Activated T-helper 1 cell treated with anti-CD3 and anti-CD28 coated beads, Interleukin-2, amount 50 U/mL, for 16 hours (primary cell): ENCODE data around the gene BAIAP2.

ENCODE experiments used
- DNase-seq, 2 donors: peaks; one replicate each; pipeline ENCODE4 v3.0.0-alpha.2; 2020; ENCODE audit warnings: low read depth in 1 of 2, low spot score in 1 of 2

The BAIAP2 gene

GRCh38 chr17:81036197-81036941 lies 1.4 kb downstream of the BAIAP2 start:
- no peak for DNase-seq

- no peak for DNase-seq
Observed at GRCh38 chr17:81037026-81037797, 2.3 kb downstream of the BAIAP2 start.

GRCh38 chr17:81037798-81038733 lies 3.1 kb downstream of the BAIAP2 start:
- no peak for DNase-seq

- DNase-seq, result no peak
Observed at GRCh38 chr17:81039096-81039495, 4.1 kb downstream of the BAIAP2 start.

- DNase-seq, result no peak
Observed at GRCh38 chr17:81039854-81040758, 5.2 kb downstream of the BAIAP2 start.

- DNase-seq, result no peak
Observed at GRCh38 chr17:81040791-81041337, 5.9 kb downstream of the BAIAP2 start.

GRCh38 chr17:81042606-81043005 lies 7.7 kb downstream of the BAIAP2 start:
- DNase-seq, result no peak

GRCh38 chr17:81043319-81043724 lies 8.4 kb downstream of the BAIAP2 start:
- DNase-seq, result no peak

GRCh38 chr17:81043725-81044427 lies 8.9 kb downstream of the BAIAP2 start:
- DNase-seq, result no peak

GRCh38 chr17:81044428-81044763 lies 9.4 kb downstream of the BAIAP2 start:
- no peak for DNase-seq

- no peak for DNase-seq
Observed at GRCh38 chr17:81044764-81045589, 10.0 kb downstream of the BAIAP2 start.

GRCh38 chr17:81045590-81046095 lies 10.7 kb downstream of the BAIAP2 start:
- no peak for DNase-seq

- DNase-seq, result no peak
Observed at GRCh38 chr17:81046132-81046769, 11.3 kb downstream of the BAIAP2 start.

GRCh38 chr17:81046770-81047359 lies 11.9 kb downstream of the BAIAP2 start:
- DNase-seq, result no peak

GRCh38 chr17:81048827-81049371 lies 13.9 kb downstream of the BAIAP2 start:
- no peak for DNase-seq

- no peak for DNase-seq
Observed at GRCh38 chr17:81049372-81049911, 14.5 kb downstream of the BAIAP2 start.

GRCh38 chr17:81049973-81050551 lies 15.1 kb downstream of the BAIAP2 start:
- no peak for DNase-seq
